ENCODE results near the gene EGFL8.

Gene EGFL8

DNA sequence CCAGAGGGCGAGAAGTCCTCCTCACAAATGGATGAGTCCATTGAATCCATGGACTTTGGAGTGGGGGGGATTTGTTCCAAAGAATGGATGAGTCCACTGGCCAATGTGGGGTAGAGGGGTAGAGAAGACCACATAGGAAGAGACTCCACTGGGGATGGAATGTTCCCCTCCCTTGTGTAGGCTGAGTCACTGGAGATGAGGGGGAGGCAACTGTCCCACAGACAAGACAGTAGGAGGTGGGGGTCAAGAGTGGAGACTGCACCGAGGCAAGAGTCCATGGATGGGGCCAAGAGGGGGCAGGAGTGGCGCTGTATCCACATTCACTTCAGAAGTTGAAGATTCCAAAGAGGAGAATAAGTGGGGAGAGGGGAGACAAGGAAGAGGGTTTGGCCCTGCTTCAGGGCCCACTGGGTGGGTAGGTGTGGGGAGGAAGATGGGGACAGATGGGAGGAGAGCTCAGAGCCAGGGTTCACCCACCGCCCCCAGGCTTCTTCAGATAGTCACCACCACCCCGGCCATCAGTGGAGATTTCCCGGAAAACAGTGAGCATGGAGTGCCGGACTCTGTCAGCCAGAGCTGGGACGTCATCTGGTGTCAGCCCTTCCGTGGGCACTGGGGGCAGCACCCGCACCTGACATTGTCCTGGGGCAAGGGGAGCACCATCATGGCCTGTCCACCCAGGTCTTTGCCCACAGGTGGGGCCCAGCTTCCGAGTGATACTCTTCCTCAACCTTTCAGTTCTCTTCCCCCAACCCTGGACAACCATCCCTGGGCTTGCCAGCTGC is 4.6 kb downstream of the EGFL8 start:
- DNase-seq = no peak

DNA sequence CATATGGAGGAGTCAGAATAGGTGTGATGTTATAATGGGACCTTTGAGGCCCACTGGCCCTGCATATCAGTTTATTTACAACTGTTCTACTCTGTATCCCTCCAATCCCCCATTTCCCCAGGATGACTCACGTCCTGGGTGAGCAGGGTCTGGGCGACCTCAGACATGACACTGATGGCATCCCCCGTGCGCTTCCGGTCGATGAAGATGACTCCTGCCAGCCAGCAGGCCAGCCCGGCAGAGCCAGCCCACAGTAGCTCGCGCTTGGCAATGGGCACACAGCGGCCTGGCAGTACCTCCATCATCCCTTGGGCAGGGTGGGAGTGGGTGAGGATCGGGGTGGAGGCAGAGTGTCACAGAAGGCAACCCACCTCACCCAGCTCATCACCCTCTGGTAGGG is 5.9 kb downstream of the EGFL8 start:
- no peak for DNase-seq

DNA sequence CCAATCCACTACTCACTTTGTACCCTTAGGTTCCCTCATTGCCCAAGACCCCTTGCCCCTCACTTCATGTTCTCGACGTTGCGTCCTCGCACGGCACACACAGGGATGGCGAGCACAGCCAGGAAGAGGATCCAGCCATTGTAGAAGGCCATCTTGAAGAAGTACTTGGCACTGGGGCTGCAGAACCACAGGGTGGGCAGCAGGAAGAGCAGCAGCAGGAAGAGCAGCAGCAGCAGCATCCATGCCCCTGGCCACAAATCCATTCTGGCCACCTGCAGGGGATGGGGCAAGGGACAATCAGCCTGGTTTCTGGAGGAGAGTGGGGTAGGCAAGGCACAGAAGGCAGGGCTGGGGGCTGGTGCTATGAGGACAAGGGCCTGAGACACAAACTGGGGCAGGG is 6.8 kb downstream of the EGFL8 start:
- DNase-seq = no peak

DNA sequence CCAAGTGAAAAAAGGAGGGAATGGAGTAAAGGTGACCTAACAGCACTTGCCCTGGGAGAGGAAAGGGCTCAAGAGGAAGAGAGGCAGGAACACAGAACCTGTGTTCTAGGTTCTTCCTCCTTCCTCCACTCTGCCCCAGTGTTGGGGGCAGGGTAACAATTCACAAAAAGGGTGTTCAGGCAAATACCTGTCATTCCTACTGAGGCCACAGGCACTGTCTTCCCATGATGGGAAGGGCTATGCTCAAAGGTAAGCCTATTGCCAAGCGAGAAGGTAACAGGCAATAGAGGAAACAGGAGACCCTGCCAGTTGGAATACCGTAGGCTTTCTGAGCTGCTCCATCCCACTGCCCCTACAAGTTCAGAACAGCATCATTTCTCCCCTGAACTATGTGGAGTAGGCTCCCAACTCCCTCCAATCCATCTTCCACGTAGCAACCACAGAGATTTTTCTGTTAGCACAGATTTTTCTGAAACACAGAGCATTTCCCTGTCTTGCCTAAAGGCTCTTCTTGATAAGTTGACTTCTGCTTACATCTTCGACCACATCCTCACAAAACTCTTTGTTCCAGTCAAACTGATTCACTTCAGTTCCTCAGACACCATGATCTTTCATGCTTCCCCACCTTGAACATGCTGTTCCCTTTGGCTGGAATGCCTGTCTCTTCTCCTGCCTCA is 8.8 kb downstream of the EGFL8 start:
- DNase-seq = no peak

DNA sequence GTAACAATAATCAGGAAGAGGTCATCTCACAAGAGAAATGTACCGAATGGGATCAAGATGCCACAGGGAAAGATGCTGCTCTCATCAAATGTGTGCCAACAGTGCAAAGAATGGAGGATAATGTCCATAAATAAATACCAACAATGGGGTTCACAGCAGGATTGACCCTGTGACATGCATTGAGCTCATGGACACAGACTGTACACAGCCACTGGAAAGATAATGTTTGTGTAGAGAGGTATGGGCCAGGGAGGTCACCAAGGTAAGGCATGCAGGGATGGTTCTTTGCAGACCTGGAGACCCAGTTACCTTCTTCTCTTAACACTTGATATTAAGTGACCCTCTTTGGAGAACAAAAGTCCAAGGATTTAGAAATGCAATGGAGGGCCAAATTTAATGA is 10.0 kb downstream of the EGFL8 start:
- DNase-seq = no peak

DNA sequence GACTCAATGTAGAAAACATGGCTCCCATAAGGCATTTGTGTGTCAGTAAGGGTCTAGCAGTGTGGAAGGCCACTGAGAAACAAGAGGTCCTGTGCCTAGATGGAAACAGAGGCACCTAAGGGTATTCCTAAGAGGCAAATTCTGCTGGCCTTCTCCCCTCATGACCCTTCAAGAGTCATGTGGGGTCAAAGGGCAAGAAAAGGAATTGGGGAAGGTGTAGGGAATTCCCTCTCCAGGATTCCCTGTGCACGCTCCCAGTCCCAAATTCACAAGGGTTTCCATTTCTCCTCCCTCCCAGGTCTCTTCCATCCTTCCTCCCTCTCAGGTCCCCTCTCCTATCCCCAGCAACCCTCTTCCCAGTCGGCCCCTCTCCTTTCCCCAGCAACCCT is 10.9 kb downstream of the EGFL8 start:
- DNase-seq = no peak

DNA sequence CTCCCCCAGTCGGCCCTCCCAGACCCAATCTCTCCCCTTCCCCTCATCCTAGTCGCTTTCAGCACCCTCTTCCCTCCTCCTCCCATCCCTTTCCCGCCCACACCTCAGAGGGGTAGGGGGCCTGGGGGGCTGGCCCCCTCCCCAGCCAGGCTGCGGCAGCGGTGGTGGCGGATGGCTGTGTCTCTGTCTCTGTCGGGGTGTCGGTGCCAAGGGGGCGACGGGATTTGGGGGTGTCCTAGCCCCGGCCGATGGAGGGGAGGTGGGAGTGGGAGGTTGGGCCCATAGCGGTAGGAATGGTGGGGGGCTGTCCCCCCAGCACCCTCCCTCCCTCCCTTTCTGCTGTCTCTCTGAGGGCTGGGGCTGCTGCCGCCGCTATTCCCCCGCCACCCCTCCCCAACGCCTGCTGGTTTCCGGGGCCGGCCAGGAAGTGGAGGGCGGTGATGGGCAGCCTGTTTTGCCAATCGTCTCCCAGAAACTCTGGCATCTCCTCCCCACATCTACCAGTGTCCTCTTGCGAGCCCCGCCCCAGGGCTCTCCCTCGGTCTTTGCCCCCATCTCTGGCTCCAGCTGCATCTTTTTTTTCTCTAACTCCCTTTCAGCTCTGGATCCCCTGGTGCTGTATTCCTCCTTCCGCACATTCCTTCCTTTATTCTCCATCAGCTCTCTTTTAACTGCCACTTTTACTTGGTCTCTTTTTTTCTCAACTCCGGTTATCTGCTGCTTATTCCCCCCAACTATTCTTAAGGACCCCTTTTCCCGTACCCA is 11.5 kb downstream of the EGFL8 start, which contains the start of gene AGPAT1:
TSS of gene AGPAT1 (minus strand) at position 374 of the 765 bp plus-strand sequence. CDS start 4,588 bp downstream, outside the sequence.
- peak; percentile 84 for DNase-seq

DNA sequence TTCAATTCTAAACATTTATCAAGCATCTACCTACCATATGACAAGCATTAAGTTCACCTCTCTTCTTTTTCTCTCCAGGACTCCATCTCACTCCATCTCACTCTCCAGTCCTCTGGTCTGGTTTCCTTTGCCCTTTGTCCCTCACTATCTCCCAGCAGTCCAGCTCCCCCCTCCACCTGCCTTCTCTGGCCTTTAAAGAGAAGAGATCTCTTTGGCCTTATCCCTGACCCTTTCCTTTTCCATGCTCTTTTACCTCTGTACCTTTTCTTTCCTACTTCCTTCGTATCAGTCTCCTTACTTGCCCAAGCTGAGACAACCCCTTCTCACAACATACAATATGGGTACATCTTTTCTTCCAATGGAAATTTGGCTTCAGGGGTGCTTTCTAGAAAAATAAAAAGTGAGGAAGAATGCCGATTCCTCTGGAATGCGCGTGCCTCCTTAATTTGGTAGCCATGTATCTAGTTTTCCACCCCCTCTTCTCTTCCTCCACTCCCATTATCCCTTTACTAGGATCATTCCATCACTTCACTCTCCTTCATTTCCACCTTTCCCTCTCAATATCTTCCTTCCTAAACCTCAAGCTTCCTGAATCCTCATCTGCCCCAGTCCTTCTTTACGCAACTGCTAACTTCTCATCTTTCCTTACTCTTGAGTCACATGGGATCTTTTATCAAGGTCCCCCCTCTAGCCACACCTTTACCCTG is 12.2 kb downstream of the EGFL8 start:
- no peak for DNase-seq

DNA sequence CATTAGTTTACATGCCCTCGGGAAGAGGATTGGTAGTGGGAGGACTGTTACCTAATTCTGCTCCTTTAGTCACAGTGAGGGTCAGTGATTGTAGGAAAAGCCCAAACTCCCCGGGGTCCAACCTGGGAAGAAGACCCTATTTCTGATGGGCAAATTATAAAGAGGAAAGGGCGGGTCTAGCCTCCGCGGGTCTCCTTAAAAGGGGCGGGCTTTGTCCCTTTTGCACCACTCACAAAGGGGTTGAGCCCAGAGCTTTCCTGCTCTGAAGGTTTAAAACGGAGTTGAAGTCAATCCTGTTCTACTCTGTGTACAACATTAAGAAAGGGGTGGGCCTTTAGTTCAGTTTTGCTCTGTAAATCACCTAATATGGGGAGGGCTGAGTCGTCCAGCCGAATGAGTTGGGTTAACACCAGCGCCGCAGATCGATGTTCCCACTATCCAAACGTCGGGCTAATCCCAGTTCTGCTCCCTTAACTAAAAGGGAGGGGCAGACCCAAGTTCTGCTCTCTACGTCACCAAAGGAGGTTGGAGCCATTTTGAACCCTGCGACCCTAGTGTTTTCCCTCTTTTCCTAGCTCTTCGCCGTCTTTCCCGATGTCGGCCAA is 12.9 kb downstream of the EGFL8 start:
- no peak for DNase-seq

DNA sequence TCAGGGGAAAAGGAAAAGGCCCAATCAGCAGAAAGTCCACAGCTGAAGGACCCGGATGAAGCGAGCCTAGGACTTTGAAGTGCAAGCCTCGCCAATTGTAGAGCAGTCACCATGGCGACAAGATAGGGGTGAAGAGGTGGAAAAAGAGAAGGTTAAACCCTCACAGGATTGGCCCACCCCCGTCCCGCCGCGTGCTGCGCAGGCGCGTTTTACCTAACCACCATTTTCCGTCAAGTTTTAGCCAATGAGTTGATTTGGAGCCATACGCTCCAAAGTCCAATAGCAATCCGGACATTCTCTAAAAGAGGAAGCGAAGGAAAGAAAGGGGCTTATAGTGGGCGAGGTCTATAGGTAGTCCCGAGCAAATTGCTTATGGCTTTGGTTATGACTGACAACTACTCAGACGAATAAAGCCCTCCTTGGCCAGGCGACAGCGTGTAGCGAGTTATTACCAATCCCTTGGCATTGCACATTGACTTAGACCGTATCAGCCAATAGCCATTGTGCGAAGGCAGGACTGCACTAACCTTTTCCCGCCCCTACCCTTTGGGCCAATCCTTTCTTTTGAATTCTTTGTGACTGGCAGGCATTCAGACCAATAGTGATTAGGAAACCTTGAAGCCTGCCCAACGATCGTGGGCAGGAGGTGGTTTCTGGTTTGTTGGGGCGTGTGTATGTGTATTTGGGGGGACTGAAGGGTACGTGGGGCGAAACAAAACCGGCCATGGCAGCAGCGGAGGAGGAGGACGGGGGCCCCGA is 13.6 kb downstream of the EGFL8 start, which contains the start of gene RNF5:
TSS of gene RNF5 (plus strand) at position 618 of the 759 bp plus-strand sequence. CDS start at position 725, 107 bp downstream.
- DNase-seq = peak; percentile 98

DNA sequence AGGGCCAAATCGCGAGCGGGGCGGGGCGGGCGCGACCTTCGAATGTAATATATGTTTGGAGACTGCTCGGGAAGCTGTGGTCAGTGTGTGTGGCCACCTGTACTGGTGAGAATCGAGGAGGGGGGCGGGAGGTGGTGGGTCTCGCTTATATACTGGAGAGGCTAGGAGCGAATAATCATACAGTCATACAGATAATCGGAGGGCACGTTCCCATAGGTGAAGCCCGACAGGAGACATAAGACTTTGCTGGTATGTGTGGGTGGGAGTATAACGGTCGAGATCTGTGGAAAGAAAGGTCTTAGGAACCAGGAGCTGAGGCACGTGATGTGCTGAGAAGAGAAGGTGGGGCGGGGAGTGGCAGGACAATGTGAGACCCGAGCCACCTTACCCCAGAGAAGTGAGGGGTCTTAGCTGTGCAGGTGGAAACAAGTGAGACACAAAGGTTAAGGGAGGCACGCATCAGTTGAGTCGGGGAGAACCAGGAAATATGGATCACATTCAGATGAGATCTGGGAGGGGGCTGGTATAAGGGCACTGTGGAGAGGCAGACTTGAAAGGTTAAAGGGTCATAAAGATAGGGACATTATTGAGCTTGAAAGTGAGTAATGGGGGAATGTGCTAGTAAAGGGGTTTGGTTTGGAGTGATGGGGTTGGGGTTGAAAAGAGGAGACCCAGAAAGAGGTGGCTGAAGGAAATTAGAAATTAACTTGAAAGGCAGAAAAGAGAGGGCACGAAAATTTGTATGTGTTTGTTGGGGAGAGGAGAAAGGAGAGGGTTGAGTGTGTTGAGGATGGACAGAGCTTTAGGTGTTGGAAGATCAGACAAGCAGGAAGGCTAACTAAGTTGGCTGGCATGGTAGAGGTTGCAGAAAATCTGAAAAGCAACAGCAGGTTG is 14.4 kb downstream of the EGFL8 start:
- no peak for DNase-seq

DNA sequence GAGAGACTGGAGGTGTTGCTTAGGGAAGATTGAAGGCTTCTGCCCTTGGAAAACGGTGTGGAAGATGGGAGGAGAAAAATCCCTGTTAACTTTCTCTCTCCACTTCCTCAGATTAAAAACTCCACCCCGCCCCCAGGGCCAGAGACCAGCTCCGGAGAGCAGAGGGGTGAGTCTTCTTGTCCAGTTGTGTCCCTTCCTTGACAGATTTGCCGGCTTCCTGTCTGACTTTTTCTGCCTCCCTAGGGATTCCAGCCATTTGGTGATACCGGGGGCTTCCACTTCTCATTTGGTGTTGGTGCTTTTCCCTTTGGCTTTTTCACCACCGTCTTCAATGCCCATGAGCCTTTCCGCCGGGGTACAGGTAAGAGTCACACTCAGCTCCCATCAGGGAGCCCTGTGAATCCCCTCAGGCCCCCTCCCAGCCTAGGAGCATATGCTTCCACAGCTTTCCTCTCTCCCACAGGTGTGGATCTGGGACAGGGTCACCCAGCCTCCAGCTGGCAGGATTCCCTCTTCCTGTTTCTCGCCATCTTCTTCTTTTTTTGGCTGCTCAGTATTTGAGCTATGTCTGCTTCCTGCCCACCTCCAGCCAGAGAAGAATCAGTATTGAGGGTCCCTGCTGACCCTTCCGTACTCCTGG is 15.5 kb downstream of the EGFL8 start:
- no peak for DNase-seq

DNA sequence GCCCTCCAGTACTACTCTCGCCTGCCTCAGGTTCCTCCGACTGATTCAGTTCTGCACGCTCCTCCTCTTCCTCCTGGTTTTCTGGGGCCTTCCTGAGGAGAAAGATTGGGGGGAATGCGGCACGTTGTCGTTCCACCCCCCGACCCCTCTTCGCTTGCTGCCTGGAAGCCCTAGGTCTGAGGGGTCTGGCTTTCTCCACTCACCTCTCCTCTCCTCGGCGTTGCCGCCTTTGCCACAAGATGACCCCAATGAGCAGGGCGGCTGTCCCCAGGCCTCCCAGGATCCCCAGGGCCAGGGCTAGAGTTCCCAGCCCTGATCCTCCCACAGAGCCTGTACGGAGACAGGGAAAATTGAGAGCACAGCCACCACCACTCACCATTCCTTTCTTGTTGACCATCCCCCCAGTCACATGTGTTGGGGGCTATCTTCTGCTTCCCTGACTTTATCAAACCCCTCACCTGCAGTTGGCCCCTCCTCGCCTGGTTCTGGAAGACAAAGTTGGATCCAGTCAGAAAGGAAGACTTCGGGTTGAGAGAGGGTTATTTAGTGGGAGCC is 16.8 kb downstream of the EGFL8 start:
- no peak for DNase-seq

DNA sequence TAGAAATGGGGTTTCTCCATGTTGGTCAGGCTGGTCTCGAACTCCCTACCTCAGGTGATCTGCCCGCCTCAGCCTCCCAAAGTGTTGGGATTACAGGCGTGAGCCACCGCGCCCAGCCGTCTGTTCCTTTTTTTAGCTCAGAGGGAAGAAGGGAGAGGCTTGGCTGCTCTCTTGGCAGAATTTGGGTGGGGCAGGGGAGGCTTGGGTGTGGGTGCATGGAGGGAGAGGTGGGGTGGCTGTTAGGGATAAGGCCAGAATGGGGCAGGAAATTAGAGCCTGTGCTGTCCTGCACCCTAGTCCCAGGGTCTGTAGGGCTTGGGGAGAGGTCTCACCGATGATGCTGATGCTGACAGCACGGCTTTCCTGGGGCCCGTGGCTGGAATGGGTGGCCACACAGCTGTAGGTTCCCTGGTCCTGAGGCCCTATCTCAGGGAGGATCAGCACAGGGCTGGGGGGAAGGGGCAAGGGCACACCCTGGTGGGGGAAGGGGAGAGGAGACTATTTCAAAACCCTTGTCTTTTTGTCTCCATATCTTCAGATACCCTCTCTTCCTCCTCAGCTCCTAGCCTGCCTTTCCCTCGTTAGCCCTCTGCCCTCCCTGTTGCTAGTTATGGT is 17.6 kb downstream of the EGFL8 start:
- DNase-seq = no peak

DNA sequence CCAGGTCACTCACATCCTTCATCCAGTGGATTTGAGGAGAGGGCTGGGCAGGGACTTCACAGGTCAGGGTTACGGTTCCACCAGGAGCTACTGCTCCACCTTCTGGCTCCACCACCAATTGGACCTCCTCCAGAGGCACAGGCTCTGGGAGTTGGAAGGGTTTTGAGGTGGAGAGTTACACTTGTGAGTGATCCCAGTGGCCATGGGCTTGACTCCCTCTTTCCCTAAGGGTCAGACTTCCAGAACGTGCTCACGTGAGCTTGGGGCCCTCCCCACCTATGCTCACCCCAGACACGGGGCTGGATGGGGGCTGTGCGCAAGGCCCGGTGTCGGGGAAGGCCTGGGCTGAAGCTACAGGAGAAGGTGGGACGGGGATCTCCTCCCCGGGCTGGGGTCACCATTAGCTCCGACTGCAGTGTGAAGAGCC is 18.2 kb downstream of the EGFL8 start:
- DNase-seq = no peak

DNA sequence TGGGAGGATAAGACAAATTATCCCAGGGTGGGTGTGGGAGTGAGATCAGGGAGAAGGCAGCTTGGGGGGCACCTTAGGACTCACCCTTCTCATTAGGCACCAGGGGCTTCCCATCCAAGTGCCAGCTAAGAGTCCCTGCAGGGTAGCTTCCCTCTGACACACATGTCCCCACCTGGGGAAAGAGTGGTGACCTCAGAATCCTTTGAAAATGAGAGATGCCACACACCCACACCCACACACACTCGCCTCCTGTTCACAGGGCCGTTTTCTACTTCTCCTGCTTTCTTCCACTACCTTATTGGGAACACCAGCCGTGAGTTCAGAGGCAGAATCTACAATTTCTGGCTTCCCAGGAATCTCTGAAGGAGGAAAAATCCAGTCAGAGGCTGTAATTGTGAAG is 18.6 kb downstream of the EGFL8 start:
- no peak for DNase-seq

DNA sequence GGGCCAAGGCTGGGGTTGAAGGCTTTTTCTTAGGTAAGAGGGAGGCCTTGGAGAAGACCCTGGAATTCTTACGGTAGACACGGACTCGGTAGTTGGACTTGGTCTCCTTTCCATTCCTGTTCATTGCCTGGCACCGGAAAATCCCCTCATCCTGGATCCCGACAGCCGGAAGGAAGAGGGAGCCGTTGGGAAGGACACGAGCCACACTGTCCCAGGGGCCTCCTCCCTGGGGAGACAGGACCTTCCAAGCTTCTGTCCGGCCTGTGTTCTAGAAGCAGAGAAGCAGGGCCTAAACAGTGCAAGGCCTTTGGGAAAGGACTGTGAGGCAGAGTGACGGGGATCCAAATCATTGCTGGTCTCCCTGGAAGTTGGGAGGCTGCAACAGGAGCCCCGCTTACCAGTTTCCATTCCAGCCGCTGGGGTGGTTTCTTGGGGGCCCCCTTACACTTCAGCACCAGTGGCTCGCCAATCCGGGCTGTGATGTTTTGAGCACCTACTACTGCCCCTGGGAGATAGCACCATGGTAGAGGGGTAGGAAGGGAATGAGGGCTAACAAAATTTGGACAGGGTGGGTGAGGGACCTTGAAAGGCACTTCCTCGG is 19.2 kb downstream of the EGFL8 start:
- DNase-seq = no peak

DNA sequence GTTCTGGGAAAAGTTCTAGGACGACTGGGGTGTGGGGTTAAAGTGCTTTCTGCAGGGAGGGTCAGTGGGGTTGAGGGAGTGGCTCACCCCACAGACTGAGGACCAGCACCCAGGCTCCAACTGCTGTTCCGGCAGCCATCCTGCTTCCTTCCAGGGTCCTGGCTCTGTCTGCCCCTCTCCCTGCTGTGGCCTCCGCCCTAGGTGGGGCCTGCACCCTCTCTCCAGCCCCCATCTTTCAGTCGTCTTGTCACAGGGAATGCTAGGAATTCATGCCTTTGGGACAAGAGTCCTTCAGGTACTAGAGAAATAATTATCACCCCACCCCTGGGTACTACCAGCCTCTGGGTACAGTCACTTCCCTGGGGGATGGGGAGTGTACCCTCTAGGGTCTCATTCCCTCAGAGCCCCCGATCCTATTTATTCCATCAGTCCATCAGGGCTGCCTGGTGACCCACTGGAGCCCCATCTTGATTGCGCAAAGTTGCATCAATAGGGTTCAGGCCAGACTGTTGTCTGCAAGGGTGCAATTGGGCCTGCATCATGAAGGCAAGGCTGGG is 19.8 kb downstream of the EGFL8 start, which contains the start of gene AGER:
TSS of gene AGER (minus strand) at position 170 of the 557 bp plus-strand sequence. CDS start at position 139, 31 bp downstream.
- no peak for DNase-seq

Measured in NCI-H187 treated with DMSO at 0.1 percent for 48 hours (cell line).